Naive B cell (primary cell): Measurements from ENCODE around the gene DENND5B. TPM values are rescaled to one million over a fixed set of nuclear protein-coding genes. Genes with fewer than 3 reads are reported as not detected.

Experiments used
- polyA plus RNA-seq, 6 donors: library from polyadenylated mRNA; unstranded; fragments of 300-500 nt; fragmentation: Illumina TruSeq; gene quantifications; one replicate each; pipeline ENCODE4 v1.2.3, GENCODE V29; 2021; ENCODE audit warnings: low read depth in 6 of 6

DENND5B gene
- polyA plus RNA-seq, 6 donors from 2014 or later = 13.4 to 41.8 (median 30.5) TPM

Other genes with a start within 250 kb of the DENND5B start
- gene ETFBKMT, start 68.6 kb upstream of the DENND5B start, polyA plus RNA-seq = 1 to 10 TPM in 4 of 6 donors, under 1 TPM in 2; 0.50 to 2.7 (median 1.3) TPM
- gene AMN1, start 137.9 kb upstream of the DENND5B start, polyA plus RNA-seq = 10 to 100 TPM; 29.2 to 59.1 (median 37.0) TPM